H9 (cell line): ENCODE results near the gene CCDC18. TPM values are rescaled to one million over a fixed set of nuclear protein-coding genes. Genes with fewer than 3 reads are reported as not detected.

Source experiments
- DNase-seq: peaks from one replicate; pipeline ENCODE4 v3.0.0-alpha.2; 2017
- H2AFZ ChIP-seq: one replicate; pipeline ENCODE4 v1.6.1; 2013; ENCODE audit warnings: mild to moderate bottlenecking, low read length, control low read depth, moderate library complexity
- H2AK5ac ChIP-seq: 2 replicates; pipeline ENCODE4 v1.6.1; 2013; ENCODE audit warnings: low read length, control low read depth, mixed read lengths; ENCODE audit not compliant: insufficient read length
- H2BK120ac ChIP-seq: one replicate; pipeline ENCODE4 v1.6.1; 2013; ENCODE audit warnings: low read depth, mild to moderate bottlenecking, low read length, control low read depth, inconsistent platforms; ENCODE audit not compliant: poor library complexity, severe bottlenecking
- H2BK12ac ChIP-seq: 2 replicates; pipeline ENCODE4 v1.6.1; 2013; ENCODE audit warnings: low read length, control low read depth, mixed read lengths, low read depth; ENCODE audit not compliant: insufficient read length
- H2BK15ac ChIP-seq: 2 replicates; pipeline ENCODE4 v1.6.1; 2013; ENCODE audit warnings: low read depth, low read length, control low read depth
- H2BK20ac ChIP-seq: one replicate; pipeline ENCODE4 v1.6.1; 2013; ENCODE audit warnings: low read depth, mild to moderate bottlenecking, low read length, control low read depth, inconsistent platforms; ENCODE audit not compliant: poor library complexity, severe bottlenecking
- H2BK5ac ChIP-seq: 2 replicates; pipeline ENCODE4 v1.6.1; 2013; ENCODE audit warnings: low read length, control low read depth, mixed read lengths; ENCODE audit not compliant: insufficient read length
- H3K14ac ChIP-seq: 2 replicates; pipeline ENCODE4 v1.6.1; 2013; ENCODE audit warnings: low read length, control low read depth; ENCODE audit not compliant: insufficient read depth
- H3K18ac ChIP-seq: 2 replicates; pipeline ENCODE4 v1.6.1; 2013; ENCODE audit warnings: low read depth, mild to moderate bottlenecking, mixed read lengths, low read length, control low read depth; ENCODE audit not compliant: insufficient read length
- H3K23ac ChIP-seq: 2 replicates; pipeline ENCODE4 v1.6.1; 2013; ENCODE audit warnings: low read length, control low read depth, mixed read lengths, low read depth; ENCODE audit not compliant: insufficient read length
- H3K23me2 ChIP-seq: 2 replicates; pipeline ENCODE4 v1.6.1; 2013; ENCODE audit warnings: low read depth, mild to moderate bottlenecking, mixed read lengths, low read length, control low read depth; ENCODE audit not compliant: insufficient read length, poor library complexity, severe bottlenecking
- H3K27ac ChIP-seq: 2 replicates; pipeline ENCODE4 v1.5.1; 2013; ENCODE audit warnings: low read length, control low read depth, mixed read lengths, low read depth; ENCODE audit not compliant: insufficient read length
- H3K27me3 ChIP-seq: 2 replicates; pipeline ENCODE4 v1.6.1; 2013; ENCODE audit warnings: low read length, control low read depth, inconsistent platforms; ENCODE audit not compliant: insufficient read depth
- H3K4ac ChIP-seq: 2 replicates; pipeline ENCODE4 v1.6.1; 2013; ENCODE audit warnings: low read depth, mild to moderate bottlenecking, control low read depth, inconsistent platforms, low read length, moderate library complexity
- H3K4me1 ChIP-seq: 2 replicates; pipeline ENCODE4 v1.6.1; 2013; ENCODE audit warnings: low read length, control low read depth, inconsistent platforms; ENCODE audit not compliant: insufficient read depth
- H3K4me2 ChIP-seq: 2 replicates; pipeline ENCODE4 v1.6.1; 2013; ENCODE audit warnings: low read length, control low read depth, mixed read lengths; ENCODE audit not compliant: insufficient read length, insufficient read depth
- H3K56ac ChIP-seq: 2 replicates; pipeline ENCODE4 v1.6.1; 2013; ENCODE audit warnings: low read depth, mild to moderate bottlenecking, mixed read lengths, low read length, control low read depth; ENCODE audit not compliant: insufficient read length
- H3K79me1 ChIP-seq: 2 replicates; pipeline ENCODE4 v1.6.1; 2013; ENCODE audit warnings: low read depth, mild to moderate bottlenecking, moderate library complexity, low read length, control low read depth, inconsistent platforms; ENCODE audit not compliant: insufficient read depth, poor library complexity, severe bottlenecking
- H3K79me2 ChIP-seq: 2 replicates; pipeline ENCODE4 v1.6.1; 2013; ENCODE audit warnings: low read length, control low read depth, inconsistent platforms; ENCODE audit not compliant: insufficient read depth
- H3K9ac ChIP-seq: 2 replicates; pipeline ENCODE4 v1.6.1; 2013; ENCODE audit warnings: low read length, control low read depth, mixed read lengths; ENCODE audit not compliant: insufficient read length; ENCODE audit errors: extremely low read depth
- H3K9me3 ChIP-seq: one replicate; pipeline ENCODE4 v1.6.1; 2013; ENCODE audit warnings: low read depth, low read length, inconsistent platforms; ENCODE audit not compliant: control insufficient read depth
- H3T11ph ChIP-seq: one replicate; pipeline ENCODE4 v1.6.1; 2013; ENCODE audit warnings: mild to moderate bottlenecking, low read length, control low read depth, inconsistent platforms
- H4K20me1 ChIP-seq: one replicate; pipeline ENCODE4 v1.6.1; 2013; ENCODE audit not compliant: control insufficient read depth, insufficient read length, insufficient read depth
- H4K5ac ChIP-seq: 2 replicates; pipeline ENCODE4 v1.6.1; 2013; ENCODE audit warnings: low read depth, mild to moderate bottlenecking, mixed read lengths, low read length, control low read depth; ENCODE audit not compliant: insufficient read length
- H4K8ac ChIP-seq: replicated peaks from 2 replicates; pipeline ENCODE4 v1.6.1; 2013; ENCODE audit warnings: low read length, control low read depth, mixed read lengths, low read depth; ENCODE audit not compliant: insufficient read length
- H4K91ac ChIP-seq: 2 replicates; pipeline ENCODE4 v1.6.1; 2013; ENCODE audit warnings: low read depth, mild to moderate bottlenecking, moderate library complexity, mixed read lengths, low read length, control low read depth; ENCODE audit not compliant: insufficient read length
- H3K27ac Mint-ChIP-seq, 3 experiments: 2 replicates in 2 of 3; 3 replicates in 1 of 3; pipeline ENCODE4 v1.8.0; 2020 to 2021; ENCODE audit warnings: mixed read lengths in 3 of 3, mild to moderate bottlenecking in 1 of 3, moderate library complexity in 1 of 3
- H3K27me3 Mint-ChIP-seq: 2 replicates; pipeline ENCODE4 v1.8.0; 2021; ENCODE audit warnings: low read depth, mild to moderate bottlenecking, moderate library complexity, mixed read lengths
- H3K36me3 Mint-ChIP-seq, 3 experiments: 2 replicates in 2 of 3; 3 replicates in 1 of 3; pipeline ENCODE4 v1.8.0; 2020 to 2021; ENCODE audit warnings: low read depth in 3 of 3, mixed read lengths in 3 of 3; ENCODE audit not compliant: insufficient read depth in 1 of 3
- H3K4me1 Mint-ChIP-seq, 2 experiments: 2 replicates each; pipeline ENCODE4 v1.8.0; 2020; ENCODE audit warnings: mixed read lengths in 2 of 2
- H3K4me3 Mint-ChIP-seq, 2 experiments: 2 replicates in 1 of 2; 3 replicates in 1 of 2; pipeline ENCODE4 v1.8.0; 2020 to 2021; ENCODE audit warnings: mild to moderate bottlenecking in 2 of 2, mixed read lengths in 2 of 2, moderate library complexity in 1 of 2
- H3K9me3 Mint-ChIP-seq, 2 experiments: 2 replicates in 1 of 2; 3 replicates in 1 of 2; pipeline ENCODE4 v1.8.0; 2020; ENCODE audit warnings: mild to moderate bottlenecking in 2 of 2, mixed read lengths in 2 of 2, moderate library complexity in 1 of 2
- WGBS: extraction: QIAGEN DNeasy Blood & Tissue Kit; methylation state at CpG from one replicate; pipeline ENCODE4 v1.1.7; 2013; ENCODE audit warnings: missing lambda C conversion rate, low lambda C conversion rate, mixed read lengths; ENCODE audit not compliant: insufficient read length; ENCODE audit errors: extremely low coverage; 5-methylcytosine and 5-hydroxymethylcytosine counted together
- total RNA-seq: library from RNA; stranded (reverse); gene quantifications from 2 replicates; pipeline ENCODE4 v1.2.1, GENCODE V29; 2021
- TF ChIP-seq, protein P1 (sequence below): fragments of 200-600 bp; sonication (generic); conservative IDR thresholded peaks from 3 replicates; pipeline ENCODE4 v1.8.0; 2021; ENCODE audit warnings: antibody characterized with exemption, mild to moderate bottlenecking

CCDC18 gene
- total RNA-seq, 1 experiment from 2014 or later = 19.5 TPM

DNA sequence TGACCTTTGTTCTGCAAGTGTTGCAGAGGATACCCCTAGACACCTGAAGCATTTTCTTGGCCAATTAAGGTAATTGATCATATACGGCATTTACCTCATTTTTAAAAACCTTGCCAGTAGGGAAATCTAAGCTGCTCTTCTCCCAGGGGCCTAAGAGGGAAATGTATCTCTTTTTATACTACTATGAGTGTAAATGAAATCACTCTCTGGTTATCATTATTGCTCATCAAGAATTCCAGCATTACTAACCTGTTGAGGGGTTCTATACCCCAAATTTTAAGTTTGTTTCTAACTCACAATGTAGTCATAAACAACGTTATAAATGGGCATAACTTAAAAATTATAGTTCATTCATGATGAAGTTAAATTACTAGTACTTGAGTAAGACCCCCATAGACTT lies 27.7 kb upstream of the CCDC18 start:
- Histone ChIP-seq H3K23ac (no peak overlapping the region), H2AK5ac (no peak overlapping the region), H2BK12ac (no peak overlapping the region), H4K5ac (no peak overlapping the region), H3K18ac (no peak overlapping the region), H4K20me1 (no peaks in the 10 kb centered on the region), H3K4me1 (no peaks in the 10 kb centered on the region), H3K79me2 (peaks cover 3% of the 10 kb centered on the region; the same call in 1 of the 2 replicates), H3K9me3 (no peaks in the 10 kb centered on the region), H2BK20ac (no peak overlapping the region), H2BK5ac (no peak overlapping the region), H3K4ac (no peak overlapping the region), H3K27me3 (no peaks in the 10 kb centered on the region), H3T11ph (no peak overlapping the region), H3K56ac (no peak overlapping the region), H4K8ac (no peak overlapping the region), H3K27ac (no peak overlapping the region), H4K91ac (no peak overlapping the region), H2AFZ (no peak overlapping the region), H3K14ac (no peak overlapping the region), H2BK15ac (no peak overlapping the region), H2BK120ac (no peak overlapping the region), H3K23me2 (no peaks in the 10 kb centered on the region), H3K4me2 (no peak overlapping the region), H3K79me1 (no peaks in the 10 kb centered on the region), H3K9ac (no peak overlapping the region)
- H3K4me3 Mint-ChIP-seq = no peak overlapping the region
- no peak for DNase-seq
- H3K36me3 Mint-ChIP-seq = peaks cover 3 to 22% (median 5%) of the 10 kb centered on the region in 3 experiments; a peak in 4 of 7 replicates
- TF ChIP-seq, protein P1, sequence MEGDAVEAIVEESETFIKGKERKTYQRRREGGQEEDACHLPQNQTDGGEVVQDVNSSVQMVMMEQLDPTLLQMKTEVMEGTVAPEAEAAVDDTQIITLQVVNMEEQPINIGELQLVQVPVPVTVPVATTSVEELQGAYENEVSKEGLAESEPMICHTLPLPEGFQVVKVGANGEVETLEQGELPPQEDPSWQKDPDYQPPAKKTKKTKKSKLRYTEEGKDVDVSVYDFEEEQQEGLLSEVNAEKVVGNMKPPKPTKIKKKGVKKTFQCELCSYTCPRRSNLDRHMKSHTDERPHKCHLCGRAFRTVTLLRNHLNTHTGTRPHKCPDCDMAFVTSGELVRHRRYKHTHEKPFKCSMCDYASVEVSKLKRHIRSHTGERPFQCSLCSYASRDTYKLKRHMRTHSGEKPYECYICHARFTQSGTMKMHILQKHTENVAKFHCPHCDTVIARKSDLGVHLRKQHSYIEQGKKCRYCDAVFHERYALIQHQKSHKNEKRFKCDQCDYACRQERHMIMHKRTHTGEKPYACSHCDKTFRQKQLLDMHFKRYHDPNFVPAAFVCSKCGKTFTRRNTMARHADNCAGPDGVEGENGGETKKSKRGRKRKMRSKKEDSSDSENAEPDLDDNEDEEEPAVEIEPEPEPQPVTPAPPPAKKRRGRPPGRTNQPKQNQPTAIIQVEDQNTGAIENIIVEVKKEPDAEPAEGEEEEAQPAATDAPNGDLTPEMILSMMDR = no peak
- peaks cover 12% of the 10 kb centered on the region in 2 experiments for H3K4me1 Mint-ChIP-seq
- WGBS = no CpG with 5 or more reads among the region's 2 CpGs
- no peak overlapping the region for H3K27ac Mint-ChIP-seq
- H3K27me3 Mint-ChIP-seq = no peaks in the 10 kb centered on the region
- no peaks in the 10 kb centered on the region for H3K9me3 Mint-ChIP-seq
